Measurements from ENCODE around the gene FBXL4.

Gene FBXL4

DNA sequence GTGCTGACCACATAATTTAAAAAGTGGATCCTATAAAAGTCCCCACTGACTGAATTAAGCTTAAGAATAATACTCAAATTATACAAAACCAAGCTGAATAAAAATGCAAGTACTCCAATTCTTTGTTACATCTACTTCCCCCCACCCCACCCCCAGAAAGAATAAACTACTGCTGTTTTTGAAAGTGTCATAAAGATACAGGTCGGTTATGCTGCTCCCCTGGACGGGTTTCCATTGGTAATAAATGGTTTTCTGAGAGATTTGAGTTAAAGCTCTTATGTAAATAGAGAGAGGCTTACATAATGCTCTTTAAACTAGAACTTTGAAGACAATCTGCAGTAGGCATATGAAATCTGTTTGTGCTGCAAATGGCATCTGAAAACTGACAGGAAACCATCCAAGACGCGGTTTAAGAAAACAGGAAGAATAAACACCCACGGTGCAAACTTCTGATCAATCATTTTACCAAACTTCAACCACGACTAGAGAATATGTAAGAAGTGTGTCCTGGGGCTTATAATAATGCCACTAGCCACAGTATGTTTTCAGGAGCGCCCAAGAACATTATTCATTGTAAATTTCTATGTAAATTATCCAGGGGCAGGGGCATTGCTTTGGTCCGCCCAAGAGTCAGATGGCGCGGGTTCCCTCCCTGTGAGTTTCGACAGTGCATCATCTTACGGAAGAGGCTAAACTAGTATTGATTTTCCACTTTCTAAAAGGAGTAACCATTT, 124.2 kb downstream of the FBXL4 start:
- DNase-seq, result no peak

DNA sequence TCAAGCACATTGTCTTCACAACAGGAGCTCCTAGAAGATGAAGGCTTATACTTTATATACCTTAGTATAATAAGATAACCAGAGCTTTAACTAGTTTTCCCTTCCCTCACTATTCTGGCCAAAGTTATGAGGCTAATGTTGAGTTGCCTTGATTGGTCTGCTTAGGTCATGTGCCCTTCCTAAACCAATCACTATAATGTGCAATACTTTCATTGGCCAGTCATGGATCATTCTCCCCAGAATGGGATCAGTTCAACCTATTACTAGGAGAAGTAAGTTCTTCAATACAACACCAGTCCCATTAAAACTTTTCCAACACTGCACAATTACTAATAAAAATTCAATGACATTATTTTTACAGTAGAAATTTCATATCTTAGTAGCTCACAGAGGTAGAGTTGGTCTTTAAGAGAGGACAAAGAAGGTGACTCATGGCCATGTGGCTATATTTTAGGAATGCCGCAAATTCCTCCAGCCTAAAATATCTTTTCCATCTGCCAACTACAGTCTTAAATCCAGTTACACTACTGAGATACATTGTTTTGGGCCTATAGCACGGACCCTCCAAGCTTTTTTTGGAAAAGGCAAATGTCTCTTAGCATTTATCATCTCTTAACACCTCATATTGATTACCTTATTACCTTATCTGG, 125.9 kb downstream of the FBXL4 start:
- DNase-seq, result no peak

Measured in 8988T (cell line).